GM04504 (cell line): ENCODE measurements around the gene USP12.

Experiments
- DNase-seq: peaks from one replicate; pipeline ENCODE4 v3.0.0-alpha.2; 2012; ENCODE audit warnings: low read depth

The USP12 gene

GRCh38 chr13:27120811-27121210 lies 50.8 kb downstream of the USP12 start:
- DNase-seq: no peak

- no peak for DNase-seq
Observed at GRCh38 chr13:27120011-27120410, 51.6 kb downstream of the USP12 start.

- DNase-seq: no peak
Observed at GRCh38 chr13:27118428-27119054, 53.1 kb downstream of the USP12 start.

- no peak for DNase-seq
Observed at GRCh38 chr13:27117952-27118351, 53.7 kb downstream of the USP12 start.

- no peak for DNase-seq
Observed at GRCh38 chr13:27117158-27117557, 54.5 kb downstream of the USP12 start.

GRCh38 chr13:27113436-27113835 lies 58.2 kb downstream of the USP12 start:
- DNase-seq: no peak

GRCh38 chr13:27112006-27112405 lies 59.6 kb downstream of the USP12 start:
- no peak for DNase-seq

GRCh38 chr13:27110056-27110746 lies 61.4 kb downstream of the USP12 start:
- no peak for DNase-seq

GRCh38 chr13:27106144-27106543 lies 65.5 kb downstream of the USP12 start:
- no peak for DNase-seq

- DNase-seq: no peak
Observed at GRCh38 chr13:27104606-27105005, 67.0 kb downstream of the USP12 start.

GRCh38 chr13:27101847-27102246 lies 69.8 kb downstream of the USP12 start:
- DNase-seq: no peak

- no peak for DNase-seq
Observed at GRCh38 chr13:27101289-27101688, 70.3 kb downstream of the USP12 start.

GRCh38 chr13:27097691-27098090 lies 73.9 kb downstream of the USP12 start:
- no peak for DNase-seq

- DNase-seq: no peak
Observed at GRCh38 chr13:27091451-27091850, 80.2 kb downstream of the USP12 start.

- no peak for DNase-seq
Observed at GRCh38 chr13:27088619-27089018, 83.0 kb downstream of the USP12 start.

GRCh38 chr13:27086599-27087265 lies 84.9 kb downstream of the USP12 start:
- no peak for DNase-seq

GRCh38 chr13:27083183-27083582 lies 88.4 kb downstream of the USP12 start:
- no peak for DNase-seq

- no peak for DNase-seq
Observed at GRCh38 chr13:27081893-27082679, 89.5 kb downstream of the USP12 start.

- no peak for DNase-seq
Observed at GRCh38 chr13:27080018-27080948, 91.3 kb downstream of the USP12 start.

GRCh38 chr13:27079421-27079958 lies 92.1 kb downstream of the USP12 start:
- peak; percentile 35 for DNase-seq

- no peak for DNase-seq
Observed at GRCh38 chr13:27077451-27077850, 94.2 kb downstream of the USP12 start.
